Smooth muscle cell (in vitro differentiated cells): Measurements from ENCODE around the gene RSPRY1. TPM values are rescaled to one million over a fixed set of nuclear protein-coding genes. Genes with fewer than 3 reads are reported as not detected.
A peak's percentile ranks its signal among the peaks of the same experiment; 100 is the strongest.

Source experiments
- DNase-seq: peaks from one replicate; lab custom pipeline; 2025; ENCODE audit not compliant: unreplicated experiment; lab: John Stamatoyannopoulos, UW
- H2AFZ ChIP-seq: fragments of 200-600 bp; sonication (generic); 2 replicates; pipeline ENCODE4 v1.6.0; 2016; ENCODE audit warnings: antibody characterized with exemption, low read depth, mild to moderate bottlenecking
- H3F3A ChIP-seq: fragments of 200-600 bp; sonication (generic); 2 replicates; pipeline ENCODE4 v1.6.0; 2017; ENCODE audit warnings: antibody characterized with exemption, low read depth
- H3K27ac ChIP-seq: fragments of 200-600 bp; sonication (generic); 2 replicates; pipeline ENCODE4 v1.5.1; 2016; ENCODE audit warnings: low read depth, mild to moderate bottlenecking
- H3K27me3 ChIP-seq: fragments of 200-600 bp; sonication (generic); 2 replicates; pipeline ENCODE4 v1.6.1; 2016; ENCODE audit warnings: low read depth, mild to moderate bottlenecking
- H3K36me3 ChIP-seq: fragments of 200-600 bp; sonication (generic); 2 replicates; pipeline ENCODE4 v1.5.1; 2016; ENCODE audit warnings: low read depth
- H3K4me1 ChIP-seq: fragments of 200-600 bp; sonication (generic); 2 replicates; pipeline ENCODE4 v1.5.1; 2016; ENCODE audit warnings: low read depth
- H3K4me2 ChIP-seq: fragments of 200-600 bp; sonication (generic); 2 replicates; pipeline ENCODE4 v1.6.0; 2016; ENCODE audit warnings: mild to moderate bottlenecking
- H3K4me3 ChIP-seq: fragments of 200-600 bp; sonication (generic); 2 replicates; pipeline ENCODE4 v1.5.1; 2016; ENCODE audit warnings: mild to moderate bottlenecking
- H3K79me2 ChIP-seq: fragments of 200-600 bp; sonication (generic); 2 replicates; pipeline ENCODE4 v1.6.0; 2016; ENCODE audit warnings: low read depth, mild to moderate bottlenecking
- H3K9ac ChIP-seq: fragments of 200-600 bp; sonication (generic); 2 replicates; pipeline ENCODE4 v1.6.0; 2016; ENCODE audit warnings: low read depth
- H3K9me3 ChIP-seq: fragments of 200-600 bp; sonication (generic); replicated peaks from 2 replicates; pipeline ENCODE4 v1.5.1; 2016; ENCODE audit warnings: low read depth
- H4K20me1 ChIP-seq: fragments of 200-600 bp; sonication (generic); 2 replicates; pipeline ENCODE4 v1.6.0; 2016; ENCODE audit warnings: low read depth
- WGBS: methylation state at CpG from one replicate; pipeline ENCODE4 v1.1.7; 2016; ENCODE audit warnings: low lambda C conversion rate; 5-methylcytosine and 5-hydroxymethylcytosine counted together
- polyA plus RNA-seq: library from polyadenylated mRNA; unstranded; fragments of >200 nt; fragmentation: Nextera tagmentation; extraction: Ambion mirVana; gene quantifications from 2 replicates; pipeline ENCODE4 v1.2.1, GENCODE V29; 2016
- total RNA-seq: library from RNA; depleted of rRNA; stranded (reverse); fragments of >200 nt; gene quantifications from 2 replicates; pipeline ENCODE4 v1.2.3, GENCODE V29; 2014
- TF ChIP-seq, protein P1 (sequence below): fragments of 200-600 bp; sonication (generic); IDR thresholded peaks from 2 replicates; pipeline ENCODE4 v1.5.1; 2017; ENCODE audit warnings: borderline replicate concordance, mild to moderate bottlenecking, antibody characterized with exemption; ENCODE audit not compliant: insufficient read depth, poor library complexity, severe bottlenecking

Gene RSPRY1
- total and polyA plus RNA-seq, 2 experiments from 2014 or later = 42.0 to 57.1 TPM

- TF ChIP-seq, protein P1, sequence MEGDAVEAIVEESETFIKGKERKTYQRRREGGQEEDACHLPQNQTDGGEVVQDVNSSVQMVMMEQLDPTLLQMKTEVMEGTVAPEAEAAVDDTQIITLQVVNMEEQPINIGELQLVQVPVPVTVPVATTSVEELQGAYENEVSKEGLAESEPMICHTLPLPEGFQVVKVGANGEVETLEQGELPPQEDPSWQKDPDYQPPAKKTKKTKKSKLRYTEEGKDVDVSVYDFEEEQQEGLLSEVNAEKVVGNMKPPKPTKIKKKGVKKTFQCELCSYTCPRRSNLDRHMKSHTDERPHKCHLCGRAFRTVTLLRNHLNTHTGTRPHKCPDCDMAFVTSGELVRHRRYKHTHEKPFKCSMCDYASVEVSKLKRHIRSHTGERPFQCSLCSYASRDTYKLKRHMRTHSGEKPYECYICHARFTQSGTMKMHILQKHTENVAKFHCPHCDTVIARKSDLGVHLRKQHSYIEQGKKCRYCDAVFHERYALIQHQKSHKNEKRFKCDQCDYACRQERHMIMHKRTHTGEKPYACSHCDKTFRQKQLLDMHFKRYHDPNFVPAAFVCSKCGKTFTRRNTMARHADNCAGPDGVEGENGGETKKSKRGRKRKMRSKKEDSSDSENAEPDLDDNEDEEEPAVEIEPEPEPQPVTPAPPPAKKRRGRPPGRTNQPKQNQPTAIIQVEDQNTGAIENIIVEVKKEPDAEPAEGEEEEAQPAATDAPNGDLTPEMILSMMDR = no peak
- Histone ChIP-seq H2AFZ (no peak overlapping the region), H3K4me3 (no peak overlapping the region), H3K4me1 (peaks cover 13% of the 10 kb centered on the region), H3K27me3 (no peaks in the 10 kb centered on the region), H4K20me1 (no peaks in the 10 kb centered on the region), H3K9me3 (no peaks in the 10 kb centered on the region), H3K9ac (no peak overlapping the region), H3F3A (no peaks in the 10 kb centered on the region), H3K79me2 (no peaks in the 10 kb centered on the region), H3K27ac (no peak overlapping the region), H3K36me3 (no peaks in the 10 kb centered on the region), H3K4me2 (no peak overlapping the region)
- 83% methylated on average over 1 of the region's 1 CpG for WGBS
- DNase-seq = no peak
Measured at GRCh38 chr16:57258910-57259475, 72.9 kb downstream of the RSPRY1 start.

DNA sequence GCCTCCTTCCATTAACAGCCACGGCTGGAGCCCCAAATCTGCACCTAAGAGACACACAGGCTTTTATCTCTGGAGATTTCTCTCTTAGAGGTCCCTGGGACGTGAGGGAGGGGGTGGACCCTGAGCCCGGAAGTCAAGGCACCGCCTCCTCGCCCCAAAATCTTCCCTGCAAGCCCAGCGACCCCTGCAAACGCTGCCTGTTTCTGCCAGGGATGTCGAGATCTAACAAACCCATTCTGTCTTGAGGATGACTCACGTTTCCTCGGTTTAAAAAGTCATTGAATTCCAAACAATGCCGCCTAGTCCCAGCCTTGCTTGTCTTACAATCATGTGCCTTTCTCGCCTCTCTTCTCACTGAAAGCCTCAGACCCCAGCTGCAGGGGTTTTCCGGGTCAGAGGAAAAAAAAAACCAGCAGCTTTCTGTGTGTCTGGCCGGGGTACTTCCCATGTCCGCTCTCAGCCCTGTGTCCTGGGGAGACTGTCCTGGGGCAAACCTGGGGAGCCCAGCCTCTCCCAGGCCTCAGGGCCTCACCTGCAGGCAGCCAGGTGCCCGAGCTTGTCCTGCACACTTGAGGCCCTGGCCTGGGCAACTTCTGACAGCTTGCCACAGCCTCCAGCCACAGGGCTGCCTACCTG lies 74.3 kb downstream of the RSPRY1 start:
- H3K27ac ChIP-seq = peak overlapping the region; percentile 44
- peak overlapping the region; percentile 35 for H3K9ac ChIP-seq
- H3K9me3 ChIP-seq = no peaks in the 10 kb centered on the region
- H3K36me3 ChIP-seq = no peaks in the 10 kb centered on the region
- peaks cover 13% of the 10 kb centered on the region for H3K4me1 ChIP-seq
- H2AFZ ChIP-seq = peak overlapping the region; percentile 93
- H3K4me2 ChIP-seq = peak overlapping the region; percentile 82
- TF ChIP-seq, protein P1 = no peak
- H3K4me3 ChIP-seq = peak overlapping the region; percentile 22
- no peaks in the 10 kb centered on the region for H4K20me1 ChIP-seq
- no peak for DNase-seq
- H3F3A ChIP-seq = no peaks in the 10 kb centered on the region
- no peaks in the 10 kb centered on the region for H3K27me3 ChIP-seq
- H3K79me2 ChIP-seq = no peaks in the 10 kb centered on the region
- WGBS = 12% methylated on average over 16 of the region's 16 CpGs

DNA sequence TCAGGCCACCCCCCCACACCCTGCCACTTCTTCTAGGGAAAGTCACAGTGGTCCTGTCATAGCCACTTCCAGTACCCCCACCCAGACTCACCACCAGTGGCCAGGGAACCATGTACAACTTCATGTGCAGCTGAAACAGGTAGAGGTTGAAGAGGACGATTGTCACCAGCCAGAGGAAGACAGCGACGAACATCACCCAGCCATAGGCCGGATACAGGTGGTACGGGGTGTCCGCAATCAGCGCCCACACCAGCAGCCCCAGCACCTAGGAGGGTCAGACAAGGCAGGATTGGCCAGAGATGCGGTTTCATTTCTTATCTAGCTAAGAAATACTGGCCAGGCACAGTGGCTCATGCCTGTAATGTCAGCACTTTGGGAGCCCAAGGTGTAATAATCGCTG lies 75.7 kb downstream of the RSPRY1 start:
- no peak overlapping the region for H2AFZ ChIP-seq
- H3K27me3 ChIP-seq = no peaks in the 10 kb centered on the region
- no peak overlapping the region for H3K4me2 ChIP-seq
- H4K20me1 ChIP-seq = no peaks in the 10 kb centered on the region
- no peaks in the 10 kb centered on the region for H3F3A ChIP-seq
- H3K27ac ChIP-seq = no peak overlapping the region
- no peaks in the 10 kb centered on the region for H3K9me3 ChIP-seq
- TF ChIP-seq, protein P1 = no peak
- 97% methylated on average over 9 of the region's 9 CpGs for WGBS
- peaks cover 13% of the 10 kb centered on the region for H3K4me1 ChIP-seq
- no peak overlapping the region for H3K4me3 ChIP-seq
- H3K9ac ChIP-seq = no peak overlapping the region
- no peaks in the 10 kb centered on the region for H3K79me2 ChIP-seq
- no peak for DNase-seq
- no peaks in the 10 kb centered on the region for H3K36me3 ChIP-seq
